H1 (cell line): ENCODE measurements around the gene TMEM135. TPM values are rescaled to one million over a fixed set of nuclear protein-coding genes. Genes with fewer than 3 reads are reported as not detected.

Experiments
- CTCF ChIA-PET: fragments of 300-600 bp; sonication (Branson Sonifier 250); formaldehyde crosslinking; loops from one replicate; lab custom pipeline; 2021; ENCODE audit not compliant: partially characterized antibody; lab: Charles Lee
- POLR2A ChIA-PET: fragments of 300-600 bp; sonication (Branson Sonifier 250); formaldehyde crosslinking; loops from one replicate; lab custom pipeline; 2021; ENCODE audit warnings: inconsistent platforms; ENCODE audit not compliant: partially characterized antibody; lab: Charles Lee
- DNase-seq, 2 experiments: peaks; one replicate each; pipeline versions ENCODE4 v3.0.0 to v3.0.0-alpha.2; 2010 to 2022; ENCODE audit warnings: low spot score in 2 of 2, low read depth in 1 of 2, mixed read lengths in 1 of 2
- FAIRE-seq: peaks from 2 replicates; lab custom pipeline; 2011; peaks lifted over from hg19 to GRCh38; lab: Jason Lieb, UNC
- H2AFZ ChIP-seq: 2 replicates; pipeline ENCODE4 v1.8.1; 2012; ENCODE audit warnings: low read length, inconsistent platforms
- H2AK5ac ChIP-seq: 2 replicates; pipeline ENCODE4 v1.6.1; 2013; ENCODE audit warnings: low read depth, low read length
- H2BK120ac ChIP-seq: replicated peaks from 2 replicates; pipeline ENCODE3; 2013; ENCODE audit warnings: low read depth, low read length, inconsistent platforms
- H2BK12ac ChIP-seq: 2 replicates; pipeline ENCODE4 v1.6.1; 2013; ENCODE audit warnings: low read depth, low read length
- H2BK15ac ChIP-seq: 2 replicates; pipeline ENCODE4 v1.6.1; 2013; ENCODE audit warnings: low read length
- H2BK20ac ChIP-seq: 2 replicates; pipeline ENCODE4 v1.6.1; 2013; ENCODE audit warnings: low read length
- H2BK5ac ChIP-seq: 2 replicates; pipeline ENCODE4 v1.6.1; 2013; ENCODE audit warnings: low read depth, low read length
- H3K14ac ChIP-seq: 2 replicates; pipeline ENCODE4 v1.6.1; 2013; ENCODE audit warnings: inconsistent platforms; ENCODE audit not compliant: insufficient read length
- H3K18ac ChIP-seq: 2 replicates; pipeline ENCODE4 v1.6.1; 2013; ENCODE audit warnings: low read length; ENCODE audit errors: extremely low read depth
- H3K23ac ChIP-seq: 2 replicates; pipeline ENCODE4 v1.6.1; 2013; ENCODE audit warnings: inconsistent platforms; ENCODE audit not compliant: insufficient read length
- H3K23me2 ChIP-seq: 2 replicates; pipeline ENCODE4 v1.6.1; 2013; ENCODE audit warnings: low read depth, low read length
- H3K27ac ChIP-seq: 2 replicates; pipeline ENCODE4 v1.6.1; 2011; ENCODE audit warnings: low read depth, low read length, inconsistent platforms
- H3K27me3 ChIP-seq, 4 experiments: replicated peaks in 1 of 4; 1 replicate in 1 of 4; 2 replicates in 3 of 4; pipeline versions ENCODE4 v1.6.1 to v1.8.1; 2011 to 2013; ENCODE audit warnings: low read length in 3 of 4, mild to moderate bottlenecking in 3 of 4, inconsistent platforms in 2 of 4, mixed read lengths in 2 of 4, moderate library complexity in 1 of 4; ENCODE audit not compliant: control insufficient read depth in 3 of 4, insufficient read depth in 3 of 4; ENCODE audit errors: extremely low read depth in 1 of 4
- H3K36me3 ChIP-seq, 4 experiments: 2 replicates each; pipeline versions ENCODE4 v1.6.1 to v1.8.1; 2011 to 2013; ENCODE audit warnings: mild to moderate bottlenecking in 4 of 4, low read length in 3 of 4, moderate library complexity in 2 of 4, control low read depth in 1 of 4, inconsistent platforms in 1 of 4; ENCODE audit not compliant: insufficient read depth in 4 of 4, control insufficient read depth in 2 of 4
- H3K4ac ChIP-seq: replicated peaks from 2 replicates; pipeline ENCODE3; 2013; ENCODE audit warnings: low read length, low read depth, mixed read lengths, inconsistent platforms; ENCODE audit not compliant: insufficient read length
- H3K4me1 ChIP-seq, 4 experiments: replicated peaks in 1 of 4; 1 replicate in 1 of 4; 2 replicates in 3 of 4; pipeline versions ENCODE4 v1.6.1 to v1.8.1; 2011 to 2013; ENCODE audit warnings: low read length in 3 of 4, inconsistent platforms in 2 of 4, mixed read lengths in 1 of 4; ENCODE audit not compliant: insufficient read depth in 4 of 4, control insufficient read depth in 3 of 4
- H3K4me2 ChIP-seq, 2 experiments: 2 replicates each; pipeline versions ENCODE4 v1.6.1 to v1.8.1; 2011 to 2013; ENCODE audit warnings: low read depth in 2 of 2, low read length in 2 of 2, control low read depth in 1 of 2, inconsistent platforms in 1 of 2, mild to moderate bottlenecking in 1 of 2; ENCODE audit not compliant: insufficient read depth in 1 of 2
- H3K4me3 ChIP-seq, 4 experiments: fragments of 200-600, 300-600 bp in 1 of 4; sonication (generic), shearing (Covaris generic), sonication (Bioruptor Twin) in 1 of 4; 2 replicates each; pipeline versions ENCODE4 v1.5.1 to v1.8.1; 2011 to 2016; ENCODE audit warnings: low read length in 4 of 4, low read depth in 3 of 4, control low read depth in 2 of 4, inconsistent platforms in 2 of 4, mild to moderate bottlenecking in 2 of 4, mixed read lengths in 1 of 4, moderate library complexity in 1 of 4; ENCODE audit not compliant: insufficient read depth in 2 of 4; ENCODE audit errors: extremely low read depth in 1 of 4
- H3K56ac ChIP-seq: replicated peaks from 2 replicates; pipeline ENCODE3; 2013; ENCODE audit warnings: low read depth, mild to moderate bottlenecking, mixed read lengths, low read length, inconsistent platforms; ENCODE audit not compliant: insufficient read length
- H3K79me1 ChIP-seq: 2 replicates; pipeline ENCODE4 v1.6.1; 2013; ENCODE audit warnings: low read depth, low read length, control low read depth
- H3K79me2 ChIP-seq, 2 experiments: 2 replicates each; pipeline versions ENCODE4 v1.6.1 to v1.8.1; 2012 to 2013; ENCODE audit warnings: low read length in 2 of 2, mild to moderate bottlenecking in 2 of 2, inconsistent platforms in 1 of 2; ENCODE audit not compliant: insufficient read depth in 2 of 2, control insufficient read depth in 1 of 2
- H3K9ac ChIP-seq, 4 experiments: replicated peaks in 1 of 4; 1 replicate in 1 of 4; 2 replicates in 3 of 4; pipeline versions ENCODE4 v1.6.1 to v1.8.1; 2011 to 2013; ENCODE audit warnings: low read depth in 3 of 4, low read length in 3 of 4, control low read depth in 2 of 4, mild to moderate bottlenecking in 2 of 4, moderate library complexity in 2 of 4, inconsistent platforms in 1 of 4; ENCODE audit errors: extremely low read depth in 1 of 4
- H3K9me3 ChIP-seq, 2 experiments: 2 replicates each; pipeline versions ENCODE4 v1.6.1 to v1.8.1; 2012 to 2013; ENCODE audit warnings: mild to moderate bottlenecking in 2 of 2, moderate library complexity in 2 of 2, control low read depth in 1 of 2, inconsistent platforms in 1 of 2, low read depth in 1 of 2, low read length in 1 of 2, mixed read lengths in 1 of 2; ENCODE audit not compliant: insufficient read depth in 2 of 2
- H4K20me1 ChIP-seq, 2 experiments: replicated peaks in 1 of 2; 2 replicates each; pipeline versions ENCODE3 to v1.8.1; 2011 to 2013; ENCODE audit warnings: inconsistent platforms in 2 of 2, low read length in 2 of 2, mild to moderate bottlenecking in 1 of 2; ENCODE audit not compliant: insufficient read depth in 2 of 2, control insufficient read depth in 1 of 2
- H4K5ac ChIP-seq: 2 replicates; pipeline ENCODE4 v1.6.1; 2013; ENCODE audit warnings: low read length, low read depth, mixed read lengths, inconsistent platforms; ENCODE audit not compliant: insufficient read length
- H4K8ac ChIP-seq: 2 replicates; pipeline ENCODE4 v1.8.0; 2013; ENCODE audit warnings: mild to moderate bottlenecking, moderate library complexity, low read length, inconsistent platforms; ENCODE audit not compliant: insufficient read depth; ENCODE audit errors: extremely low read depth
- H4K91ac ChIP-seq: replicated peaks from 2 replicates; pipeline ENCODE3; 2013; ENCODE audit warnings: low read length, mixed read lengths, inconsistent platforms; ENCODE audit not compliant: insufficient read length
- CTCF ChIP-seq, 3 experiments: IDR thresholded peaks; 1 replicate in 2 of 3; 2 replicates in 1 of 3; pipeline versions ENCODE4 v1.5.1 to v1.6.1; 2011; ENCODE audit warnings: low read length in 3 of 3, mild to moderate bottlenecking in 3 of 3, inconsistent platforms in 2 of 3, low read depth in 1 of 3, moderate library complexity in 1 of 3; ENCODE audit not compliant: insufficient read depth in 1 of 3; ENCODE audit errors: control extremely low read depth in 1 of 3
- RFX5 ChIP-seq: IDR thresholded peaks from 2 replicates; pipeline ENCODE4 v1.6.1; 2011; ENCODE audit warnings: low read depth, low read length, improper control_type of control experiment, borderline replicate concordance
- SIRT6 ChIP-seq: IDR thresholded peaks from one replicate; pipeline ENCODE4 v1.7.1; 2012; ENCODE audit warnings: low read length, inconsistent platforms
- TEAD4 ChIP-seq: IDR thresholded peaks from 2 replicates; pipeline ENCODE4 v1.6.1; 2012; ENCODE audit warnings: low read depth, low read length, inconsistent platforms, mixed read lengths
- WGBS, 2 experiments: shearing (Covaris generic) in 1 of 2; methylation state at CpG; one replicate each; pipeline versions ENCODE4 v1.1.6 to v1.1.7; 2013 to 2015; ENCODE audit warnings: low lambda C conversion rate in 2 of 2, mixed read lengths in 2 of 2, inconsistent platforms in 1 of 2, low coverage in 1 of 2, missing lambda C conversion rate in 1 of 2; ENCODE audit not compliant: insufficient replicate concordance in 2 of 2, insufficient coverage in 1 of 2, insufficient read length in 1 of 2; ENCODE audit errors: extremely low coverage in 1 of 2, missing lambda C conversion rate in 1 of 2; 5-methylcytosine and 5-hydroxymethylcytosine counted together
- polyA plus RNA-seq, 7 experiments: library from polyadenylated mRNA; depleted of rRNA in 3 of 7; stranded (reverse) in 5 of 7; unstranded in 2 of 7; fragments of >200 nt in 5 of 7; fragments of 200-250 nt in 2 of 7; gene quantifications; 1 replicate in 5 of 7; 2 replicates in 1 of 7; 4 replicates in 1 of 7; pipeline versions ENCODE4 v1.2.1 to v1.2.3, GENCODE V29; 2011 to 2013; ENCODE audit warnings: missing spikeins in 2 of 7, mixed read lengths in 2 of 7
- total RNA-seq: library from RNA; stranded (reverse); fragmentation: NEBNext Ultra II Directional; extraction: Animal tissue kit (Norgen Biotek cat#: 25700); gene quantifications from 2 replicates; pipeline ENCODE4 v1.2.1, GENCODE V29; 2021

Gene TMEM135
- total and polyA plus RNA-seq, 2 of the 8 experiments (the other 6 are each of a cell fraction or from before 2014, with no cell fraction given) = 9.3 to 31.3 TPM

- FAIRE-seq (no peak), DNase-seq (no peak)
- H3K23ac ChIP-seq = no peak overlapping the region
- no peaks in the 10 kb centered on the region for H3K27me3 ChIP-seq
- no peak overlapping the region for H3K4me2 ChIP-seq
- H3K4ac ChIP-seq = no peak overlapping the region
- H3K27ac ChIP-seq = no peak overlapping the region
- no peak overlapping the region for H2AK5ac ChIP-seq
- no peaks in the 10 kb centered on the region for H3K36me3 ChIP-seq
- no peak overlapping the region for H2BK20ac ChIP-seq
- no peak overlapping the region for H2AFZ ChIP-seq
- POLR2A ChIA-PET = interaction anchor here (1.6 kb wide), 1 partner anchor 14 kb away, joined by 4 read pairs; no protein-coding TSS in a partner anchor
- no peak overlapping the region for H3K56ac ChIP-seq
- CTCF ChIA-PET = interaction anchor here (1.1 to 2.3 kb wide), 4 partner anchors 14 to 91 kb away, joined by 3 to 10 read pairs (median 6); no protein-coding TSS in a partner anchor
- no peak overlapping the region for H3K4me3 ChIP-seq
- no peaks in the 10 kb centered on the region for H3K23me2 ChIP-seq
- H2BK5ac ChIP-seq = no peak overlapping the region
- 86% methylated on average over 1 of the region's 1 CpG; no CpG with 5 or more reads in 1 of the 2 experiments for WGBS, 2 experiments
- no peak overlapping the region for H4K91ac ChIP-seq
- no peak overlapping the region for H2BK15ac ChIP-seq
- no peaks in the 10 kb centered on the region for H3K4me1 ChIP-seq
- no peak overlapping the region for H2BK120ac ChIP-seq
- H4K20me1 ChIP-seq = no peaks in the 10 kb centered on the region
- no peak overlapping the region for H3K9ac ChIP-seq
- H2BK12ac ChIP-seq = no peak overlapping the region
- H3K18ac ChIP-seq = no peak overlapping the region
- H3K79me2 ChIP-seq = no peaks in the 10 kb centered on the region
- TF ChIP-seq TEAD4 (no peak), RFX5 (no peak), CTCF (IDR thresholded peaks at IDR 0.05; ENCODE audit: control extremely low read depth in 1 of 3, insufficient read depth in 1 of 3, low read depth in 1 of 3, low read length in 3 of 3) (no peak), SIRT6 (no peak)
- no peaks in the 10 kb centered on the region for H3K79me1 ChIP-seq
- no peaks in the 10 kb centered on the region for H3K9me3 ChIP-seq
- no peak overlapping the region for H4K5ac ChIP-seq
- no peak overlapping the region for H3K14ac ChIP-seq
- H4K8ac ChIP-seq = no peak overlapping the region
Measured at GRCh38 chr11:87330187-87330601, 292.5 kb downstream of the TMEM135 start.
